Heart left ventricle (tissue), 16 donors: ENCODE measurements around the gene SIX5. TPM values are rescaled to one million over a fixed set of nuclear protein-coding genes. Genes with fewer than 3 reads are reported as not detected.

ENCODE experiments used
- ATAC-seq, 4 donors: fragments of 200-7000 bp; cut with Tn5 transposase; one replicate each; pipeline ENCODE4 v1.9.1; 2020 to 2022; ENCODE audit warnings: moderate library complexity in 4 of 4, mild to moderate bottlenecking in 3 of 4, moderate number of reproducible peaks in 1 of 4
- DNase-seq, 5 donors: peaks; one replicate each; pipeline ENCODE4 v3.0.0-alpha.2; 2020
- H3K27ac ChIP-seq, 12 donors: fragments of 200-600 bp; sonication (generic) in 4 of 12; one replicate each; pipeline versions ENCODE4 v1.5.0 to v1.8.0; 2016 to 2022; ENCODE audit warnings: mild to moderate bottlenecking in 2 of 12
- H3K27me3 ChIP-seq, 9 donors: fragments of 200-600 bp; sonication (generic) in 2 of 9; one replicate each; pipeline versions ENCODE4 v1.5.1 to v1.8.0; 2016 to 2022; ENCODE audit warnings: mild to moderate bottlenecking in 3 of 9
- H3K36me3 ChIP-seq, 9 donors: fragments of 200-600 bp; sonication (generic) in 2 of 9; one replicate each; pipeline versions ENCODE4 v1.5.0 to v1.8.0; 2018 to 2022; ENCODE audit warnings: mild to moderate bottlenecking in 2 of 9
- H3K4me1 ChIP-seq, 12 donors: fragments of 200-600 bp; sonication (generic) in 4 of 12; one replicate each; pipeline versions ENCODE4 v1.5.0 to v1.8.0; 2016 to 2022; ENCODE audit warnings: mild to moderate bottlenecking in 3 of 12
- H3K4me3 ChIP-seq, 12 donors: fragments of 200-600 bp; sonication (generic) in 4 of 12; one replicate each; pipeline versions ENCODE4 v1.5.0 to v1.8.0; 2017 to 2022; ENCODE audit warnings: mild to moderate bottlenecking in 9 of 12, moderate library complexity in 4 of 12
- H3K9me3 ChIP-seq, 12 donors: fragments of 200-600 bp; sonication (generic) in 4 of 12; one replicate each; pipeline versions ENCODE4 v1.5.0 to v1.8.0; 2016 to 2022; ENCODE audit warnings: mild to moderate bottlenecking in 1 of 12
- CTCF ChIP-seq, 12 donors: fragments of 200-600 bp; sonication (generic) in 4 of 12; IDR thresholded peaks; one replicate each; pipeline versions ENCODE4 v1.5.0 to v1.8.0; 2018 to 2022; ENCODE audit warnings: antibody characterized with exemption in 12 of 12, mild to moderate bottlenecking in 5 of 12
- POLR2A ChIP-seq, 2 donors: fragments of 450-650 bp; IDR thresholded peaks; one replicate each; pipeline ENCODE4 v1.6.1; 2017; ENCODE audit warnings: antibody characterized with exemption in 2 of 2, mild to moderate bottlenecking in 2 of 2, moderate library complexity in 2 of 2
- WGBS, 4 donors: extraction: QIAGEN DNeasy Blood & Tissue Kit in 2 of 4; methylation state at CpG; one replicate each; pipeline versions ENCODE4 v1.1.5 to v1.1.7; 2013 to 2018; 5-methylcytosine and 5-hydroxymethylcytosine counted together
- intact Hi-C, 10 donors: fragments of 100-400 bp; cut with DNase I; formaldehyde crosslinking; loops; one replicate each; pipeline versions ENCODE4 v1.11.1 to v1.14.2; 2022
- polyA plus RNA-seq, 2 donors: library from polyadenylated mRNA; stranded (reverse); fragments of 200-250 nt; gene quantifications; one replicate each; pipeline ENCODE4 v1.2.3, GENCODE V29; 2013
- total RNA-seq, 9 donors: library from RNA; depleted of rRNA in 2 of 9; stranded (reverse); fragments of >200 nt in 2 of 9; fragmentation: NEBNext Ultra II Directional in 3 of 9; extraction: Animal tissue kit (Norgen Biotek cat#: 25700) in 3 of 9; gene quantifications; one replicate each; pipeline versions ENCODE4 v1.1.0 to v1.2.4, GENCODE V29; 2016 to 2023
- donor health status: ischemic (EF 13 %, LVEDD 7.1; RV severe dilation, severe dysfunction).
- donor health status: healthy with polysubstance abuse.
- donor health status: DM: no; HTN: yes; CAD: no.
- donor health status: DM: no; HTN: no; CAD: no.
- donor health status: ischemic (EF 25% LVEDD 6.9; RV normal size, moderate dysfunction).
- donor health status: ischemic (EF 25% LVEDD 5.7; RV mildly dilated, moderate dysfunction).
- donor health status: healthy.
- donor health status: DM: yes; HTN: yes; CAD: no.
- donor health status: ischemic (EF 35%, LVEDD 5.7; RV mildly dilated, moderate dysfunction).
- donor health status: nonischemic (EF 11% LVEDD 7.7; RV severe dilation, severe dysfunction).
- donor health status: DM: yes; HTN: yes; CAD: no.
- donor health status: PGD.
- donor health status: ischemic (EF 29% LVEDD 5.4; RV normal size, mild dysfunction).
- donor health status: nonischemic (EF 23%, LVEDD 6.1; RV moderate dilation, normal function).

The SIX5 gene
- total and polyA plus RNA-seq, 11 donors, result 13.7 to 24.0 (median 21.9) TPM

GRCh38 chr19:45789035-45789786, 20.2 kb upstream of the SIX5 start:
- H3K27me3 ChIP-seq, result peaks cover 0 to 52% (median 0%) of the 10 kb centered on the region in 9 donors
- peak overlapping the region in 7 of 12 donors; percentile 13 to 63 (median 46) for H3K27ac ChIP-seq
- H3K36me3 ChIP-seq, result peaks cover 0 to 58% (median 47%) of the 10 kb centered on the region in 9 donors
- peaks cover 0 to 68% (median 39%) of the 10 kb centered on the region in 12 donors for H3K4me1 ChIP-seq
- ATAC-seq (peak in 3 of 4 donors; percentile 1 to 31 (median 25)), DNase-seq (peak in 2 of 5 donors; percentile 55 to 62)
- intact Hi-C loops, result no loop called here
- no peaks in the 10 kb centered on the region for H3K9me3 ChIP-seq
- TF ChIP-seq CTCF (IDR thresholded peaks at IDR 0.05) (no peak), POLR2A (IDR thresholded peaks at IDR 0.05) (no peak)
- WGBS, 4 donors, result 69 to 77% (median 71%) methylated on average over 15 of the region's 15 CpGs
- H3K4me3 ChIP-seq, result no peak overlapping the region

GRCh38 chr19:45786533-45786894, 17.5 kb upstream of the SIX5 start:
- Histone ChIP-seq H3K27me3 (peaks cover 0 to 68% (median 0%) of the 10 kb centered on the region in 9 donors), H3K4me1 (peaks cover 0 to 80% (median 42%) of the 10 kb centered on the region in 12 donors), H3K27ac (peak overlapping the region in 3 of 12 donors; percentile 0 to 98 (median 96)), H3K9me3 (no peaks in the 10 kb centered on the region), H3K36me3 (peaks cover 0 to 58% (median 47%) of the 10 kb centered on the region in 9 donors), H3K4me3 (no peak overlapping the region)
- 82 to 87% (median 83%) methylated on average over 11 to 21 of the region's 21 CpGs for WGBS, 4 donors
- DNase-seq (no peak), ATAC-seq (no peak)
- TF ChIP-seq POLR2A (IDR thresholded peaks at IDR 0.05) (no peak), CTCF (IDR thresholded peaks at IDR 0.05) (no peak)
- intact Hi-C loops, result no loop called here

- ATAC-seq (no peak), DNase-seq (peak in 1 of 5 donors; percentile 28)
- Histone ChIP-seq H3K4me1 (peaks cover 0 to 80% (median 39%) of the 10 kb centered on the region in 12 donors), H3K36me3 (peaks cover 0 to 58% (median 47%) of the 10 kb centered on the region in 9 donors), H3K4me3 (no peak overlapping the region), H3K9me3 (no peaks in the 10 kb centered on the region), H3K27me3 (peaks cover 0 to 68% (median 0%) of the 10 kb centered on the region in 9 donors), H3K27ac (peak overlapping the region in 9 of 12 donors; percentile 93 to 98 (median 96))
- WGBS, 4 donors, result 84 to 91% (median 89%) methylated on average over 24 to 57 of the region's 57 CpGs
- intact Hi-C loops, result no loop called here
- TF ChIP-seq POLR2A (IDR thresholded peaks at IDR 0.05) (no peak), CTCF (IDR thresholded peaks at IDR 0.05) (no peak)
Observed at GRCh38 chr19:45785781-45786532, 16.9 kb upstream of the SIX5 start.

- Histone ChIP-seq H3K27ac (peak overlapping the region in 10 of 12 donors; percentile 42 to 98 (median 96)), H3K9me3 (no peaks in the 10 kb centered on the region), H3K27me3 (peaks cover 0 to 74% (median 0%) of the 10 kb centered on the region in 9 donors), H3K4me3 (no peak overlapping the region), H3K36me3 (peaks cover 0 to 49% (median 40%) of the 10 kb centered on the region in 9 donors), H3K4me1 (peaks cover 0 to 87% (median 47%) of the 10 kb centered on the region in 12 donors)
- no peak for ATAC-seq
- intact Hi-C loops, result no loop called here
- 35 to 47% (median 43%) methylated on average over 4 to 5 of the region's 5 CpGs for WGBS, 4 donors
- no peak for TF ChIP-seq CTCF (IDR thresholded peaks at IDR 0.05)
- TF ChIP-seq POLR2A (IDR thresholded peaks at IDR 0.05), result no peak
- DNase-seq, result no peak
Observed at GRCh38 chr19:45785097-45785496, 16.0 kb upstream of the SIX5 start.
